ENCODE measurements around the gene CTPS2.
"Not testable (repeated sequence)": the region's sequence is repeated elsewhere in the genome, so short reads cannot be mapped to it uniquely, and the experiment has no call there.

The CTPS2 gene

DNA sequence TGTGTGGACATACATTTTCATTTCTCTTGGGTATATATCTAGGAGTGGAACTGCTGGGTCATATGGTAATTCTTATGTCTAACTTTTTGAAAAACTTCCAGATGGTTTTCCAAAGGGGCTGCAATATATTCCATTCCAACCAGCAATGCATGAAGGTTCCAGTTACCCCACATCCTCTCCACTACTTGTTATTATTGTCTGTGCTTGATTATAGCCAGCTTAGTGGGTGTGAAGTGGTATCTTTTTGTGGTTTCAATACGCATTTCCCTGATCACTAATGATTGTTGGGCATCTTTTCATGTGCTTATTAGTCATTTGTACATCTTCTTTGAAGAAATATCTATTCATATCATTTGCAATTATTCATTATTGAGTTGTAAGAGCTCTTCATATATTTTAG lies 94.0 kb downstream of the CTPS2 start:
- no peak for TF ChIP-seq ZFX (IDR thresholded peaks at IDR 0.05)
- TF ChIP-seq, protein P1, sequence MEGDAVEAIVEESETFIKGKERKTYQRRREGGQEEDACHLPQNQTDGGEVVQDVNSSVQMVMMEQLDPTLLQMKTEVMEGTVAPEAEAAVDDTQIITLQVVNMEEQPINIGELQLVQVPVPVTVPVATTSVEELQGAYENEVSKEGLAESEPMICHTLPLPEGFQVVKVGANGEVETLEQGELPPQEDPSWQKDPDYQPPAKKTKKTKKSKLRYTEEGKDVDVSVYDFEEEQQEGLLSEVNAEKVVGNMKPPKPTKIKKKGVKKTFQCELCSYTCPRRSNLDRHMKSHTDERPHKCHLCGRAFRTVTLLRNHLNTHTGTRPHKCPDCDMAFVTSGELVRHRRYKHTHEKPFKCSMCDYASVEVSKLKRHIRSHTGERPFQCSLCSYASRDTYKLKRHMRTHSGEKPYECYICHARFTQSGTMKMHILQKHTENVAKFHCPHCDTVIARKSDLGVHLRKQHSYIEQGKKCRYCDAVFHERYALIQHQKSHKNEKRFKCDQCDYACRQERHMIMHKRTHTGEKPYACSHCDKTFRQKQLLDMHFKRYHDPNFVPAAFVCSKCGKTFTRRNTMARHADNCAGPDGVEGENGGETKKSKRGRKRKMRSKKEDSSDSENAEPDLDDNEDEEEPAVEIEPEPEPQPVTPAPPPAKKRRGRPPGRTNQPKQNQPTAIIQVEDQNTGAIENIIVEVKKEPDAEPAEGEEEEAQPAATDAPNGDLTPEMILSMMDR (conservative IDR thresholded peaks at IDR 0.05) = no peak
- H3K27ac ChIP-seq = no peak overlapping the region

GRCh38 chrX:16617382-16617781 lies 95.1 kb downstream of the CTPS2 start:
- H3K27ac ChIP-seq = no peak overlapping the region
- TF ChIP-seq ZFX (IDR thresholded peaks at IDR 0.05) = no peak
- TF ChIP-seq, protein P1 (conservative IDR thresholded peaks at IDR 0.05) = no peak

GRCh38 chrX:16612257-16612897 lies 100.1 kb downstream of the CTPS2 start:
- no peak overlapping the region for H3K27ac ChIP-seq
- TF ChIP-seq ZFX (IDR thresholded peaks at IDR 0.05) = no peak
- TF ChIP-seq, protein P1 (conservative IDR thresholded peaks at IDR 0.05) = no peak

GRCh38 chrX:16610654-16611053 lies 101.8 kb downstream of the CTPS2 start:
- H3K27ac ChIP-seq = not testable (repeated sequence)

- TF ChIP-seq, protein P1 (conservative IDR thresholded peaks at IDR 0.05) = no peak
- no peak for TF ChIP-seq ZFX (IDR thresholded peaks at IDR 0.05)
- no peak overlapping the region for H3K27ac ChIP-seq
These were observed 102.3 kb downstream of the CTPS2 start for GRCh38 chrX:16610121-16610621.

DNA sequence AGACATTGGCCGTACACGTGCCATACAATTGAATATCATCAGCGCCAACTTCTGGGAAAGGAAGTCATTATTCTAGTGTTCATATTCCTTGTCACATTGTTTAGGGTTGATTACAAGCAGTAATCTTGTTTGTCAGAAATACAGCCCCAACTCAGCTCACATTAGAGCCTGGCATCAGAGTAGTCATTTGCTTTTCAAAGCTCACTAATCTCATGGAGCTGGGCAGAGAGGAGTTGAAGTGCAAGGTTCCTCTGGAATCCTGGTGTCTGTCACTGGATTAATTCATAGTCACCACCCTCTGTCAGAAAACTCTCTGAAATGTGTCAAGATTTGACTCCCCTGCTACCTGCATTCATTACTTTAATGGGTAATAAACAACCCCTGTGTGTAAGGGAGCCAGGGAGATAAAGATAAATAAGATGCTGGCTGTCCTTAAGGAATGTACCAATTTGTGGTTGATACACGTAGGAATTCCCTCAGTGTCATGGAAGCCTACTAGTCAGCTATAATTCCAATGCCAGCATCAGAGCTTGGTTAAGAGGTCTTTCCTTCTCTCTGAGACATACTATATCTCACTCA lies 106.2 kb downstream of the CTPS2 start:
- TF ChIP-seq, protein P1 (conservative IDR thresholded peaks at IDR 0.05) = no peak
- TF ChIP-seq ZFX (IDR thresholded peaks at IDR 0.05) = no peak
- no peak overlapping the region for H3K27ac ChIP-seq

GRCh38 chrX:16604337-16604736 lies 108.1 kb downstream of the CTPS2 start:
- TF ChIP-seq ZFX (IDR thresholded peaks at IDR 0.05) = no peak
- TF ChIP-seq, protein P1 (conservative IDR thresholded peaks at IDR 0.05) = no peak
- H3K27ac ChIP-seq = no peak overlapping the region

DNA sequence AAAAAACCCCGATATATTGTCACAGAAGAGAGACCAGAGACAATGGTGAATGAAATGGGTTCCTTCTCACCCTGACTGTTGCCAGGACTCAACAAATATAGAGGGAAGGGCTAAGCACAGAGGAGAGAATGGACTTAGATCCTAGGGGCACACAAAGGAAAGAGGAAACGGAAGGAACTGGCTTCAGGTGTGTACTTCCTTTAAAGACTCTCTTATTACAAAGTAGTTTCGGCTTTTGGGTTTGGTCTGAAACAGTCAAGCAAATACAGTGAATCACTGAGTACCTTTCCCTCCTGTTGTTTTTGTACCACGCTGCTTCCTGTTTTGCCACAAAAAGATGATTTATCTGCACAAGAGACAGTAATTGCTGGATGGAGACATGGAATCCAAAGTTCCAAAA lies 108.6 kb downstream of the CTPS2 start:
- H3K27ac ChIP-seq = no peak overlapping the region
- TF ChIP-seq ZFX (IDR thresholded peaks at IDR 0.05) = no peak
- TF ChIP-seq, protein P1 (conservative IDR thresholded peaks at IDR 0.05) = no peak

GRCh38 chrX:16603235-16603634 lies 109.2 kb downstream of the CTPS2 start:
- H3K27ac ChIP-seq = not testable (repeated sequence)

Data from C4-2B (cell line).